Measurements from ENCODE around the gene CLRN3. TPM values are rescaled to one million over a fixed set of nuclear protein-coding genes. Genes with fewer than 3 reads are reported as not detected.

Gene CLRN3
- not detected for total RNA-seq
- long read RNA-seq = 0 reads

DNA sequence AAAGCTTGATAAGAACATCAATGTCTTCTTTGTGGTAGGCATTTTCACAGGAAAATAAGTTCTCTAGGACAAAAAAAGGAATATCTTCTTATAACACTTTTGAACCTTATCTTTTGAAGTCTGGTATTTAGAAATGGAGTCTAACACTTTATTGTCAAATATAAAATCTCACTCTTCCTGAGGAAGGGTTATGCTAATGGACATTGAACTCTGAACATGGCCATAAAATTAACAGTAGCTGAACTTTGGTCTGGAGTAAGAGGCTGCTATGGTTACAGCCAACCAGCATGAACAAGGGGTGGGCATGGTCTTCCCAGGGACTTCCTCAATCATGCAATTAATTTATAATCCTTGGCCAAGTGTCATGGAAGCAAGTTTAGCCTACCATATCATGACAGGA is at the start of gene CLRN3:
CLRN3 (minus strand) TSS at position 199 of the 400 bp plus-strand sequence; CDS start at position 42, 157 bp downstream.
- DNase-seq (no peak), ATAC-seq (ENCODE audit: poor library complexity) (no peak)
- intact Hi-C loops (cut with DNase I) = no loop called here

GRCh38 chr10:127940866-127941640 is 48.3 kb upstream of the CLRN3 start:
- intact Hi-C loops (cut with DNase I) = no loop called here
- no peak for ATAC-seq (ENCODE audit: poor library complexity)

GRCh38 chr10:127939786-127940330 is 47.1 kb upstream of the CLRN3 start:
- intact Hi-C loops (cut with DNase I) = no loop called here
- no peak for ATAC-seq (ENCODE audit: poor library complexity)
- DNase-seq = no peak

More at GRCh38 chr10:127940866-127941640, 48.3 kb upstream of the CLRN3 start:
- DNase-seq = no peak

GRCh38 chr10:127937915-127938463 is 45.2 kb upstream of the CLRN3 start:
- ATAC-seq (ENCODE audit: poor library complexity) (peak; percentile 28), DNase-seq (no peak)
- intact Hi-C loops (cut with DNase I) = no loop called here

DNA sequence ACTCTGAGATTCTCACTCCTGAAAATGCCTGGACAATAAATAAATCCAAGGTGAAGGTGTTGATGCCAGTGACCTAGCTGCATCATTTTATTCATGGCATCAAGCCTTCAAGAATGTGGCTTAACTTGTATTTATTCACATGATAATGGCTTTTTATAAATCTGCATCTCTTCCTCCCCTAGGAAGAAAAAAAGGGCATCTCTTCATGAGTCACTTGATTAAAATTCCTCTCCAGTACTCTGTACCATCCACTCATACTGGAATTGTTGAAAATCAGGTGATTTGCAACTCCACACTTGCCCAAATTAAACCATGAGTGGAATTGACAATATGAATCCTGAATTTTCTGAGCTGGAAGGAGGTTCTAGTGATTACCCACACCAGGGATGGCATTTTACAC is 44.3 kb upstream of the CLRN3 start:
- intact Hi-C loops (cut with DNase I) = no loop called here

DNA sequence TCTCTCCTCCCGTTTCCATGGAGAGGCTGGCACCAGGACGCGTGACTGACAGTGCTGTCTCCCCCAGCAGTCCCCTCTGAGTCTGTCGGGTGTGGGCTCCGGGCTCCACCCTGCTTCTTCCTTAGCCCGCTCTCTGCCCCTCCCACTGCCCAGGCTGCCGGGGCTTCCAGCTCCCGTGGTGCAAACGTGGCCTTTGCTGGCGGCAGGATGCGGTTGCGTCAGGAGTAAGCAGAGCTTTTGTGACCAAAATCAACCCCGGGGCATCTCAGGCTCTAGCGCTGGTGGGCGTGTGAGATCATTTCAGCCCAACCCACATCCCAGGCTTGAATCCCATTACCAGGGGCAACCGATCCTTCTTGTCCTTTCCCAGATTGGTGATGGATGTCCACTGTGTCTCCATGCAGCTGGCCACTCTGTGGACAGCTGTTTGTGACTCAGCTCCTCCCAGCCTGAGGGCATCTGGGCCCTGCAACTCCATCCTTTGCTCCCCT is 42.4 kb upstream of the CLRN3 start:
- no peak for ATAC-seq (ENCODE audit: poor library complexity)
- no peak for DNase-seq
- intact Hi-C loops (cut with DNase I) = no loop called here

More for the DNA sequence above, 44.3 kb upstream of the CLRN3 start:
- DNase-seq = no peak
- no peak for ATAC-seq (ENCODE audit: poor library complexity)

DNA sequence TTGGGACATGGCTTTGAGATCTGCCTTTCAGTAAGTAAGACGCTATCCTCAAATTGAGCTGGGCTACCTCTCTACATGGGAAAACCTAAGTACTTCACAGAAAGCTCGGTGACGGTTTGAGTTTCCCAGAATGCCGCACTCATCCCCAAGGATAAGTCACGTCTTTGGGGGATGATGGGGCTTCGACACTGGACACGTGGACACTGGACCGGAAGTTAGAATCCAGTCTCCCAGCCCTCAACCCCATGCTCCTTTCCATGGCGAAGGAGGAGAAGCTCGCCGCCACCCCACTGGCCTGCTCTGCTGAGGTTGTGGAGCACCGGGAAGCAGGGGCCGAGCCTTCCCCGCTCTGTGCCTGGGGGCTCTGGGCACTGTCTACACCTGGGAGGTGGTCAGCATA is 41.6 kb upstream of the CLRN3 start:
- no peak for ATAC-seq (ENCODE audit: poor library complexity)
- no peak for DNase-seq

GRCh38 chr10:127933271-127933670 is 40.5 kb upstream of the CLRN3 start:
- DNase-seq = no peak
- ATAC-seq (ENCODE audit: poor library complexity) = no peak
- intact Hi-C loops (cut with DNase I) = no loop called here

More for the DNA sequence above, 41.6 kb upstream of the CLRN3 start:
- intact Hi-C loops (cut with DNase I) = no loop called here

GRCh38 chr10:127932521-127933270 is 40.0 kb upstream of the CLRN3 start:
- intact Hi-C loops (cut with DNase I) = no loop called here
- ATAC-seq (ENCODE audit: poor library complexity) = no peak
- DNase-seq = no peak

DNA sequence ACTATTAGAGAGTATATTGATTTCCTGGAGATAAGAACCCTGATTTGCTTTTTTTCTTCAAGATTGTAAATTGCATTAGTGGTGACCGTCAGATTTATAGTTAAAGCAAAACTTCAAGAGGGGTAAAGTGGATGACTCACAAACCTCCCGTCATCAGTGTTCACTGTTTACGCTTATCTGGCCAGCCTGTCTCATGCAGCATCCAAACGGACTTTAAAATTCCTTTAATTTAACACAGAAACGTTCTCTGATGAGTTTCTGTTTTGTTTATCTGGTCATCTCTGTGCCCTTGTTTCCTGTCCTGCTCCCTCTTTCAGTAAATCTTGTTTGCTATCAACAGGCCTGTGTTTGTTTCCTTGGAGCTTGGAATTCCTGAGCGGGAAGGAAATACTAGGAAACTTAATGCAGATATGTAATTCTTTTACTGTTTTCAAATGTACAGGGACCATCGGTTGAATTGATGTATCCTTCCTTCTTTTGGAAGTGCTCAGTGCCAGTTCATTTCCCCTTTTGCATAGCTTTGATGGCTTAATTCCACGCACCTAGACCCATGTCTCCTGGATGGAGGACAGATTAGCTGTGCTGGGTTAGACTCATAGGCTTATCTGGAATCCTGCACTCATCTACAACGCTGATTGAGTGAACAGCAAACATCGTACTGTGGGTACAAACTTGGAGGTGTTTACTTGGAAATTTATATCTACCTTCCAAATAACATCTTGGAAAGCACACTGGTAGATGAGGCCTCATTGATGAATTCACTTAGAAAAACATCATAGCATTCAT is 35.5 kb upstream of the CLRN3 start:
- ATAC-seq (ENCODE audit: poor library complexity) = no peak
- DNase-seq = no peak
- intact Hi-C loops (cut with DNase I) = no loop called here

DNA sequence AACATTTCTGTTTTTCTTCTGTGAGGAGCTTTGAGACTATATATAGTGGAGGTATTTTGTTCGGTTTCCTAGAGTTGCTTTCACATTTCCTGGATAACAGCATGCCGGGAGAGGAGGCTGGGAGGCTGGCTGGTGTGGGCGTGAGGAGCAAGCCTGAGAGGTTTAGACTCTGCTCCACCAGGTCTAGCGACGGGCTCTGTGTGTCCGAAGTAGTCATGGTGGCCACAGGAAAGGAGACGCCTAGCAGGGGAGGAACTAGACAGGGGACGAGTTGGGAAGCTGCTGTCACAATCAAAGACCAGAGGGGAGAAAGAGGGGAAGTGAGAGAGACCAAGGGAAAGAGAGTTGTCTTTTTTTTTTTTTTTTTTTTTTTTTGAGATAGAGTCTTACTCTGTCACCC is 33.7 kb upstream of the CLRN3 start:
- DNase-seq (no peak), ATAC-seq (ENCODE audit: poor library complexity) (peak; percentile 4)
- intact Hi-C loops (cut with DNase I) = no loop called here

DNA sequence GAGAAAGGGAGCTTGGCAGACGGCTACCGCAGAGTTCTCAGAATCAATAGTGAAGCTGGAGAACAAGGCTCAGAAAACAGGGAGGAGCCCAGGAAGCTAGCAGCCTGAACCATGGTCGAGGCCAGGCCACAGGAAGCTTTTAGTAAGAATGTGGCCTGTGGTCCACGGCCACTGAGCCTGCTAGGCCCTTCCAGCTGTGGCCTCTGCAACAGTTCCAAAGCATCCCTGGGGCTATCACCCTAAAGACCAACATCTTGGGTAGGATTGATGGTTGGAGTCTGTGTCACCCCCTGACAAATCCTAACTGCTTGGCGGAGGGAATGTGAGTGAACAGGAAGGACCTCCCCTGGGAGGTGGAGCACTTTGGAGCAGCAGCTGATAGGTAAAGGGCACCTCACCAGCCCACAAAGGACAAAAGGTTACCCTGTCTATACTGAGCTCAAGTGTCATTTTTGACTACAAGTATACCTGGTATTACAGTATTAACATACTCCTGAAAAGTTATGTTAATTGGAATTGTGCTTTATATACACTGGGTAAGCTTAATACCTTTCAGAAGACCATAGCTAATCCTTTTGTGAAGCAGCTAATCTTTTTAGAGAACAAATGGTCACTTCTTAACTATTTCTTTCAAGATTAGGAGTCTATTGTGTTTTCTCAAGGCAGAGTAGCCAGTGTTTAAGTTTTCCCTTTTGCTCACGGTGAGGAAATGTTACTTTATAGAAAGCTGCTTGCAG is 32.9 kb upstream of the CLRN3 start:
- intact Hi-C loops (cut with DNase I) = no loop called here
- ATAC-seq (ENCODE audit: poor library complexity) (no peak), DNase-seq (no peak)

DNA sequence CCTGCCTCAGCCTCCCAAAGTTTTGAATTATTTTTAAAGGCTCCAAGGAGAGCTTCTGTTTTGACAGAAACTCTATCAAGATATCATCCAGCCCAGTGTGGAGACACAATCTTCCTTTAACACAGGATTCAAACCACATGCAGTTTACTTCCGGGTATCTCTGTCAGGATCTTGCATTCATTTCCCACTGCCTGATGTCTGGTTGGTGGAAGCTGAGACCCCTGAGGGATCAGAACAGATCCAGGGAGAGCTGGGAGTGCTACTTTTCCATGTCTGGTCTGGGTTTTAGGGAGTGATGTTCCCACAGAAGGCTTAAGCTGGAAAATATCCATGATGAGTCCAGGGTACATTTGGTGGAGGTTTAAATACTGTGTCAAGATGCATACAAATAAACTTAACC is 30.9 kb upstream of the CLRN3 start:
- ATAC-seq (ENCODE audit: poor library complexity) (no peak), DNase-seq (no peak)
- intact Hi-C loops (cut with DNase I) = no loop called here

DNA sequence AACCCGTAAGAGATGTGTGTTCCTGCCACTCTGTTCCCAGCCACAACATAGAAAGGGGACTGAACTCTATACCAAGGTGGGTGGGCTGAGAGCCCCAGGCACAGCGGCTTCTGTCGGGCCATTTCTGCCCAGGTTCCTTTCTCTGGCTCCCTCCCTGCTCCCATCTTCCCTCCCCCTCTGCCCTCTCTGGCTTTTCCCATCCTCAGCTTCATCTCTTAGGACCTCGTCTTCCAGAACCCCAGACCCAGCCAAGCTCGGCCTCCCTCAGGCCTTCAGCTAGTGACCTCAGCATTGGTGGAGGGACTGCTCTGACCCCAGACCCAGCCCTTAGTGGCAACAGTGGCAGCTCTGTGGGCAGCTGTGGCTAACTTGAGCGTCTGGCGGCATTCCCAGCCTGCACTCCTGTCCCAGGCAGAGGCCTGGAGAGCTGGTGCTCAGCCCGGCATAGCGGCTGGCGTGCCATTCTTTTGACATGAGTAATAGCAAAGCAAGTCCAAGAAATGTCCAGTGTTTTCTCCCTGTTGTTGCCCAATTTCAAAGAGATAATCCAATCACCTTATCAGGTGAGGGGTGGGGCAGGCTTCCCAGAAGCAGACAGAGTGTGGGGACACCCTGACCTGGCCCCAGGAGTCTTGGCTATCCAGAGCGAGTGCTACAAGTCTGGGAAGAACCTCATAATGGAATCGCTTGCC is 30.1 kb upstream of the CLRN3 start:
- intact Hi-C loops (cut with DNase I) = no loop called here
- ATAC-seq (ENCODE audit: poor library complexity) (peak; percentile 86), DNase-seq (peak; percentile 89)

DNA sequence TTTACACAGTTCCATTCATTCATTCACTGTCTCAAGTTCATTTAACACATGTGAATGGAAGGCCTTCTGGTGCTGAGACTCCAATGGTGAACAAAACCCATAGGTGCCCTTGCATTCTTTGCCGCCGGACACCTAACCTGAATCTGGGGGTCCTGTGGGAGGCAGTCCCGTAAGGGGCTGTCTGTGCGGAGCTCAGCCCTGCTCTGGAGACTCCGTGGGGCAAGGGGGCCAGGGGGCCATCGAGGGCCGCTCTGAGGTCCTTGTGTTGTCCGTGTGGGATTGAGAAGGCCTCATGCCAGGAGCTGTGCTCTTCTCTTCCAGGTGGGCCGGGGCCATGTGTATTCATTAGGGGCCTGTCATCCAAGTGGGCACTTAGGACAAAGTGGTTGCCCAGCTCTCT is 29.5 kb upstream of the CLRN3 start:
- DNase-seq (no peak), ATAC-seq (ENCODE audit: poor library complexity) (no peak)
- intact Hi-C loops (cut with DNase I) = no loop called here

GRCh38 chr10:127921753-127922145 is 29.0 kb upstream of the CLRN3 start:
- no peak for ATAC-seq (ENCODE audit: poor library complexity)

GRCh38 chr10:127921075-127921752 is 28.5 kb upstream of the CLRN3 start:
- intact Hi-C loops (cut with DNase I) = no loop called here
- ATAC-seq (ENCODE audit: poor library complexity) (no peak), DNase-seq (no peak)

More at GRCh38 chr10:127921753-127922145, 29.0 kb upstream of the CLRN3 start:
- DNase-seq = no peak
- intact Hi-C loops (cut with DNase I) = no loop called here

All from Right ventricle myocardium superior (tissue), 1 donor.